Measurements from ENCODE around the gene CCDC136. TPM values are rescaled to one million over a fixed set of nuclear protein-coding genes. Genes with fewer than 3 reads are reported as not detected.

Gene CCDC136
- 4.7 TPM for total RNA-seq

- H3K9ac ChIP-seq (ENCODE audit: low read depth in 1 of 3, low read length in 3 of 3) = peak within 1 kb of the TSS; percentile 65 to 77 (median 70)
- H3K4me3 ChIP-seq (ENCODE audit: low read length in 3 of 3) = peak within 1 kb of the TSS; percentile 70 to 82 (median 74)
- no peaks in the 10 kb centered on the region for H3K9me3 ChIP-seq (ENCODE audit: control insufficient read depth in 3 of 3, low read length in 3 of 3)
- H3K36me3 ChIP-seq (ENCODE audit: control insufficient read depth in 3 of 3, insufficient read depth in 3 of 3, low read length in 3 of 3) = no peaks in the 10 kb centered on the region
- no peak within 1 kb of the TSS for H3K27ac ChIP-seq (ENCODE audit: low read depth, low read length)
- H3K4me1 ChIP-seq (ENCODE audit: control insufficient read depth in 3 of 3, insufficient read depth in 3 of 3, low read length in 3 of 3) = peaks cover 16 to 29% (median 28%) of the 10 kb centered on the region in 3 donors
- H3K27me3 ChIP-seq (ENCODE audit: control insufficient read depth in 3 of 3, insufficient read depth in 3 of 3, low read length in 3 of 3) = no peaks in the 10 kb centered on the region
These were observed at the start of gene CCDC136 for GRCh38 chr7:128791121-128791971. Gene CCDC136, plus strand, starts transcription at chr7:128791968. Its CDS starts 444 bp downstream, at chr7:128792412.

- H3K4me1 ChIP-seq (ENCODE audit: control insufficient read depth in 3 of 3, insufficient read depth in 3 of 3, low read length in 3 of 3) = peaks cover 20 to 38% (median 29%) of the 10 kb centered on the region in 3 donors
- no peaks in the 10 kb centered on the region for H3K36me3 ChIP-seq (ENCODE audit: control insufficient read depth in 3 of 3, insufficient read depth in 3 of 3, low read length in 3 of 3)
- no peak overlapping the region for H3K4me3 ChIP-seq (ENCODE audit: low read length in 3 of 3)
- no peak overlapping the region for H3K27ac ChIP-seq (ENCODE audit: low read depth, low read length)
- peak overlapping the region in 1 of 3 donors; percentile 16 for H3K9ac ChIP-seq (ENCODE audit: low read depth in 1 of 3, low read length in 3 of 3)
- no peaks in the 10 kb centered on the region for H3K9me3 ChIP-seq (ENCODE audit: control insufficient read depth in 3 of 3, low read length in 3 of 3)
- no peaks in the 10 kb centered on the region for H3K27me3 ChIP-seq (ENCODE audit: control insufficient read depth in 3 of 3, insufficient read depth in 3 of 3, low read length in 3 of 3)
These were observed 49.6 kb upstream of the CCDC136 start for GRCh38 chr7:128742206-128742605.

GRCh38 chr7:128743112-128743772, 48.5 kb upstream of the CCDC136 start:
- H3K4me3 ChIP-seq (ENCODE audit: low read length in 3 of 3) = no peak overlapping the region
- peaks cover 20 to 38% (median 29%) of the 10 kb centered on the region in 3 donors for H3K4me1 ChIP-seq (ENCODE audit: control insufficient read depth in 3 of 3, insufficient read depth in 3 of 3, low read length in 3 of 3)
- no peaks in the 10 kb centered on the region for H3K36me3 ChIP-seq (ENCODE audit: control insufficient read depth in 3 of 3, insufficient read depth in 3 of 3, low read length in 3 of 3)
- H3K27ac ChIP-seq (ENCODE audit: low read depth, low read length) = no peak overlapping the region
- no peaks in the 10 kb centered on the region for H3K27me3 ChIP-seq (ENCODE audit: control insufficient read depth in 3 of 3, insufficient read depth in 3 of 3, low read length in 3 of 3)
- no peaks in the 10 kb centered on the region for H3K9me3 ChIP-seq (ENCODE audit: control insufficient read depth in 3 of 3, low read length in 3 of 3)
- no peak overlapping the region for H3K9ac ChIP-seq (ENCODE audit: low read depth in 1 of 3, low read length in 3 of 3)

- H3K4me3 ChIP-seq (ENCODE audit: low read length in 3 of 3) = no peak overlapping the region
- H3K36me3 ChIP-seq (ENCODE audit: control insufficient read depth in 3 of 3, insufficient read depth in 3 of 3, low read length in 3 of 3) = peaks cover 9 to 10% (median 10%) of the 10 kb centered on the region in 3 donors
- H3K27ac ChIP-seq (ENCODE audit: low read depth, low read length) = no peak overlapping the region
- H3K9ac ChIP-seq (ENCODE audit: low read depth in 1 of 3, low read length in 3 of 3) = no peak overlapping the region
- H3K9me3 ChIP-seq (ENCODE audit: control insufficient read depth in 3 of 3, low read length in 3 of 3) = no peaks in the 10 kb centered on the region
- peaks cover 15 to 29% (median 24%) of the 10 kb centered on the region in 3 donors for H3K4me1 ChIP-seq (ENCODE audit: control insufficient read depth in 3 of 3, insufficient read depth in 3 of 3, low read length in 3 of 3)
- H3K27me3 ChIP-seq (ENCODE audit: control insufficient read depth in 3 of 3, insufficient read depth in 3 of 3, low read length in 3 of 3) = no peaks in the 10 kb centered on the region
These were observed 47.3 kb upstream of the CCDC136 start for GRCh38 chr7:128744366-128744905.

GRCh38 chr7:128745706-128746105, 46.1 kb upstream of the CCDC136 start:
- no peaks in the 10 kb centered on the region for H3K9me3 ChIP-seq (ENCODE audit: control insufficient read depth in 3 of 3, low read length in 3 of 3)
- no peaks in the 10 kb centered on the region for H3K27me3 ChIP-seq (ENCODE audit: control insufficient read depth in 3 of 3, insufficient read depth in 3 of 3, low read length in 3 of 3)
- no peak overlapping the region for H3K4me3 ChIP-seq (ENCODE audit: low read length in 3 of 3)
- H3K4me1 ChIP-seq (ENCODE audit: control insufficient read depth in 3 of 3, insufficient read depth in 3 of 3, low read length in 3 of 3) = peaks cover 7 to 16% (median 13%) of the 10 kb centered on the region in 3 donors
- no peak overlapping the region for H3K9ac ChIP-seq (ENCODE audit: low read depth in 1 of 3, low read length in 3 of 3)
- H3K27ac ChIP-seq (ENCODE audit: low read depth, low read length) = no peak overlapping the region
- H3K36me3 ChIP-seq (ENCODE audit: control insufficient read depth in 3 of 3, insufficient read depth in 3 of 3, low read length in 3 of 3) = peaks cover 10 to 17% (median 16%) of the 10 kb centered on the region in 3 donors

DNA sequence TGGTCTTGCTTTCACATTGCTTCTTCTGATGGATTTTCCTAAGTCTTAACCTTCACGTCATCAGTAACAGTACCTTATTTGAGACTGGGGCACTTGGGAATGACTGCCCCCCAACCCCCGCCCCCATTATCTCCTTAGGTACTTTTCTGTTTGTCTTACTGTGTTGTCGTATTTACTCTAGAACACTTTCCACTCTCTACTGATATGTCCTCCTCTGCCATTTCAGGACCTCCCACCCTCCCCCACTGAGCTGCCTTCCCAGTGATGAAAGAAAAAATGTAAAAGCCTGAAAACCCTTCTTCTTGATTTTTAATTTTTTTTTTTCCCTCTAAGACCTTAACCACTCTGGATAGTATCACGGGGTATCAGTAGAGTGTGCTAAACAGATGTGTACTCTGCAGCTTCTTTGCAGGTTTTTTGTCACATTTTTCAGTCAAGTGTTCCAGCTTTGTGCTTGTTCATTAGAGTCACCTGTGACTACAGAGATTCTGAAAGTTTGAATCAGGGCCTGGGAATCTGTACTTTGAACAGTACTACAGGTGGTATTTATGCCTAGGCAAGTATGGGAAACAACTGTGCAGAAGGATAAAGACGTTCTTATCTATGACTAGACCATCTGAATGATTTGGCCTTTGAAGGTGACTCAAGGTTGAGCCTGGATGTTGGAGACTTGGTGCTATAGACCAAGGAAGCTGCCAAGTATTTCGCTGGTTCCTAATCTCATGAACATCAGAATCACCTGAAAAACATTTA, 44.3 kb upstream of the CCDC136 start:
- Histone ChIP-seq H3K9ac (ENCODE audit: low read depth in 1 of 3, low read length in 3 of 3) (no peak overlapping the region), H3K4me3 (ENCODE audit: low read length in 3 of 3) (no peak overlapping the region), H3K27ac (ENCODE audit: low read depth, low read length) (no peak overlapping the region), H3K9me3 (ENCODE audit: control insufficient read depth in 3 of 3, low read length in 3 of 3) (no peaks in the 10 kb centered on the region), H3K27me3 (ENCODE audit: control insufficient read depth in 3 of 3, insufficient read depth in 3 of 3, low read length in 3 of 3) (no peaks in the 10 kb centered on the region), H3K4me1 (ENCODE audit: control insufficient read depth in 3 of 3, insufficient read depth in 3 of 3, low read length in 3 of 3) (peaks cover 4 to 12% (median 8%) of the 10 kb centered on the region in 3 donors), H3K36me3 (ENCODE audit: control insufficient read depth in 3 of 3, insufficient read depth in 3 of 3, low read length in 3 of 3) (peaks cover 10 to 17% (median 16%) of the 10 kb centered on the region in 3 donors)

GRCh38 chr7:128752251-128752650, 39.5 kb upstream of the CCDC136 start:
- H3K9ac ChIP-seq (ENCODE audit: low read depth in 1 of 3, low read length in 3 of 3) = peak overlapping the region in 1 of 3 donors; percentile 38
- no peaks in the 10 kb centered on the region for H3K9me3 ChIP-seq (ENCODE audit: control insufficient read depth in 3 of 3, low read length in 3 of 3)
- no peaks in the 10 kb centered on the region for H3K27me3 ChIP-seq (ENCODE audit: control insufficient read depth in 3 of 3, insufficient read depth in 3 of 3, low read length in 3 of 3)
- peak overlapping the region; percentile 14 for H3K27ac ChIP-seq (ENCODE audit: low read depth, low read length)
- no peak overlapping the region for H3K4me3 ChIP-seq (ENCODE audit: low read length in 3 of 3)
- H3K36me3 ChIP-seq (ENCODE audit: control insufficient read depth in 3 of 3, insufficient read depth in 3 of 3, low read length in 3 of 3) = peaks cover 10 to 24% (median 23%) of the 10 kb centered on the region in 3 donors
- peaks cover 19 to 30% (median 24%) of the 10 kb centered on the region in 3 donors for H3K4me1 ChIP-seq (ENCODE audit: control insufficient read depth in 3 of 3, insufficient read depth in 3 of 3, low read length in 3 of 3)

GRCh38 chr7:128755075-128755818, 36.5 kb upstream of the CCDC136 start:
- Histone ChIP-seq H3K9ac (ENCODE audit: low read depth in 1 of 3, low read length in 3 of 3) (peak overlapping the region; percentile 35 to 58 (median 47)), H3K4me1 (ENCODE audit: control insufficient read depth in 3 of 3, insufficient read depth in 3 of 3, low read length in 3 of 3) (peaks cover 19 to 25% (median 24%) of the 10 kb centered on the region in 3 donors)

More at GRCh38 chr7:128755075-128755818, 36.5 kb upstream of the CCDC136 start:
- Histone ChIP-seq H3K36me3 (ENCODE audit: control insufficient read depth in 3 of 3, insufficient read depth in 3 of 3, low read length in 3 of 3) (peaks cover 13 to 26% (median 24%) of the 10 kb centered on the region in 3 donors), H3K27me3 (ENCODE audit: control insufficient read depth in 3 of 3, insufficient read depth in 3 of 3, low read length in 3 of 3) (no peaks in the 10 kb centered on the region), H3K9me3 (ENCODE audit: control insufficient read depth in 3 of 3, low read length in 3 of 3) (no peaks in the 10 kb centered on the region), H3K4me3 (ENCODE audit: low read length in 3 of 3) (peak overlapping the region in 1 of 3 donors; percentile 19), H3K27ac (ENCODE audit: low read depth, low read length) (peak overlapping the region; percentile 80)
